ENCODE measurements around the gene C4orf46.

C4orf46 gene

DNA sequence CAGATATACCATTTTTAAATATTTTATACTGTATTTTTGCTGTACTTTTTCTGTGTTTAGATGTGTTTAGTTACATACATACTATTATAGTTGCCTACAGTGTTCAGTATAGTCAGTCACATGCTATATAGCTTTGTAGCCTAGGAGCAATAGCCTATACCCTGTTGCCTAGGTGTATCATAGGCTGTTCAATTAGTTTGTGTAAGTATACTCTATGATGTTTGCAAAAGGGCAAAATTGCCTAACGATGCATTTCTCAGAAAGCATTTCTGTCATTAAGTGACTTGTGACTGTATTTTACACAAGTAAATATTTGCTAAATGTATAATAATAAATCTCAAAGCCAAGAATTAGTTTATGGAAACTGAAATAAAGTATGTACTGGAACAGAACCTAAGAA is 9.9 kb upstream of the C4orf46 start:
- no peak overlapping the region for H3K4me3 ChIP-seq (ENCODE audit: low read depth, low read length)
- TF ChIP-seq, protein P1, sequence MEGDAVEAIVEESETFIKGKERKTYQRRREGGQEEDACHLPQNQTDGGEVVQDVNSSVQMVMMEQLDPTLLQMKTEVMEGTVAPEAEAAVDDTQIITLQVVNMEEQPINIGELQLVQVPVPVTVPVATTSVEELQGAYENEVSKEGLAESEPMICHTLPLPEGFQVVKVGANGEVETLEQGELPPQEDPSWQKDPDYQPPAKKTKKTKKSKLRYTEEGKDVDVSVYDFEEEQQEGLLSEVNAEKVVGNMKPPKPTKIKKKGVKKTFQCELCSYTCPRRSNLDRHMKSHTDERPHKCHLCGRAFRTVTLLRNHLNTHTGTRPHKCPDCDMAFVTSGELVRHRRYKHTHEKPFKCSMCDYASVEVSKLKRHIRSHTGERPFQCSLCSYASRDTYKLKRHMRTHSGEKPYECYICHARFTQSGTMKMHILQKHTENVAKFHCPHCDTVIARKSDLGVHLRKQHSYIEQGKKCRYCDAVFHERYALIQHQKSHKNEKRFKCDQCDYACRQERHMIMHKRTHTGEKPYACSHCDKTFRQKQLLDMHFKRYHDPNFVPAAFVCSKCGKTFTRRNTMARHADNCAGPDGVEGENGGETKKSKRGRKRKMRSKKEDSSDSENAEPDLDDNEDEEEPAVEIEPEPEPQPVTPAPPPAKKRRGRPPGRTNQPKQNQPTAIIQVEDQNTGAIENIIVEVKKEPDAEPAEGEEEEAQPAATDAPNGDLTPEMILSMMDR (IDR thresholded peaks at IDR 0.05; ENCODE audit: borderline replicate concordance, insufficient read depth, low read depth, low read length), result no peak

DNA sequence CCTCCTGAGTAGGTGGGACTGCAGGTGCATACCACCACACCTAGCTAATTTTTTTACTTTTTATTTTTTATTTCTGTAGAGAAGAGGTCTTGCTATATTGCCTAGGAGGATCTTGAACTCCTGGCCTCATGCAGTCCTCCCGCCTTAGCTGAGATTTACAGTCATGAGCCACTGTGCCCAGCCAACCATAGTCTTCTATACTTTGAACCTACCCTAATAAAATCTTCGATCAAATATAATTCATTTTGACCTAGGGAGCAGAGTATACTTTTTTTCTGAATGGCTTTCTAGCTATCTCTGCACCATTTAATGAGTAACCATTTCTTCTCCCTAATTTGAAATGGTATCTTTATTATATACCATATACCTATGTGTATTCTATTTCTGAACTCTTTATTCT is 7.1 kb upstream of the C4orf46 start:
- TF ChIP-seq, protein P1 (IDR thresholded peaks at IDR 0.05; ENCODE audit: borderline replicate concordance, insufficient read depth, low read depth, low read length), result no peak
- H3K4me3 ChIP-seq (ENCODE audit: low read depth, low read length), result no peak overlapping the region

DNA sequence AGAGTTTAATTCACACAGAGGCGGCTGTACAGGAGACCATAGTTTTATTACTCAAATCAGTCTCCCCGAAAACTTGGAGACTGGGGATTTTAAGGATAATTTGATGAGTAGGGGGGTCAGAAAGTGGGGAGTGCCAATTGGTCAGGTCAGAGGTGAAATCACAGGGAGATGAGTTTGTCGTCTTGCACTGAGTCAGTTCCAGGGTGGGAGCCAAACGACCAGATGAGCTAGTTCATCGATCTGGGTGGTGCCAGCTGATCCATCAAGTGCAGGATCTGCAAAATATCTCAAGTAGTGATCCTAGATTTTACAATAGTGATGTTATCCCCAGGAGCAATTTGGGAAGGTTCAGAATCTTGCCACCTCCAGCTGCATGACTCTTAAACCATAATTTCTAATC is 4.4 kb upstream of the C4orf46 start:
- TF ChIP-seq, protein P1 (IDR thresholded peaks at IDR 0.05; ENCODE audit: borderline replicate concordance, insufficient read depth, low read depth, low read length), result no peak
- no peak overlapping the region for H3K4me3 ChIP-seq (ENCODE audit: low read depth, low read length)

DNA sequence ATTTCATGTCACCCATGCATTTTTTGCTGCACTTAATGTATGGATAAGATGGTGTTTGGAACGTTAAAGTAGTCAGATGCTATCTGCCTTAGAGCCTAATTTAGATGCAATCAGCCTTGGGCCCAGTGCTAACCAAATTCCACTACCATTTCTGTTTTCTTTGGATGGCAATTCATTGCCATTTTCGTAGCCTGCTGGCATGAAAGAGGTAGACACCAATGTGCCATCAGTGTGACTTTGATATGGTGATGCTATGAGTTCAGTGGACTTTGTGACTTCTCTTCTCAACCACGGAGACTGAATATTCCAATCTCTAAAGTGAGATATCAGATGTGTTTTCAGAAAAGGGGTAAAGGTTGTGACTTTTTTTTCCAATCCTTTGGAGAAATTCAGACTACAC is 1.9 kb upstream of the C4orf46 start:
- no peak overlapping the region for H3K4me3 ChIP-seq (ENCODE audit: low read depth, low read length)
- TF ChIP-seq, protein P1 (IDR thresholded peaks at IDR 0.05; ENCODE audit: borderline replicate concordance, insufficient read depth, low read depth, low read length), result no peak

DNA sequence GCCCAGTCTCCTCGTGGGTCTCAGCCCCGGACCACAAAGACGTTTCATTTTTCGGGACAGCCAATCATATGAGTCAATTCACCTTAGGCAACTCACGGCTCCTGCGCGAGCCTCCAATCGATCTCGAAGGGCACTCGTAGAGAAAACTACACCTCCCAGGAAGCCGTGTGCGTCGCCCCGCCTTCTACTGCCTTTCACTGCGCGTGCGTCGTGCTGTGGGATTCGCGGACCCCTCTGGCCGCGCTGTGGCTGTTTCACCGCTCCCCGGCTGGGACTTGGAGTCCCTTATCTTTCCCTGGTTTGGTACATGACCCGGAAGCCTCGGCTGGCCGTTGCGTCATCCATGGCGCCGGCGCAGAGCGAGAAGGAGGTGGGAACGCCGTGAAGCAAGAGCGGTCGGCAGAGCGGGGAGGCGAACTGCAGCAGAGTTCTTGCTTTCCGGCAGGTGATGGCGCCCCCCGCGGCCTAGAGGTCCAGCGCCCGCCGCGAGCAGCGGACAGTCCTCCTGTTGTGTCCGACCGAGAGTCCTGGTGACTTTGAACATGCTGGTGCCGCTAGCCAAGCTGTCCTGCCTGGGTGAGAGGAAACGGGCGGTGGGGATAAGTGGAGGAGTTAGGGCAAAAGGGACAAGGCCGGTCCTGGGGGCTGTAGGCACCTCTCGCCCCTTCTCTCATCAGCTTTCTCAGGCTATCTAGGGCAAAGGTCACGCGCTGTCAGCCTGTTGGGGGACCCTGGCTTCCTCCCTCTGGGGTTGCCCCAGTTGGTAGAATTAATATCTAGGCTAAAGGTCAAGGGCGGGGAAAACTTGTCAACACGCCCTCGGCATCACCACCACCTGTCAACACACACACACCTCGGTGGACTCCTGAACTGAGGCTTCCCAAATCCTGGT is 474 bp upstream of the C4orf46 start, which contains the start of gene ETFDH:
TSS of gene ETFDH (plus strand) at position 382 of the 892 bp plus-strand sequence. CDS start at position 543, 161 bp downstream.
- peak within 1 kb of the TSS; percentile 78 for H3K4me3 ChIP-seq (ENCODE audit: low read depth, low read length)
- TF ChIP-seq, protein P1 (IDR thresholded peaks at IDR 0.05; ENCODE audit: borderline replicate concordance, insufficient read depth, low read depth, low read length), result peak; percentile 71

DNA sequence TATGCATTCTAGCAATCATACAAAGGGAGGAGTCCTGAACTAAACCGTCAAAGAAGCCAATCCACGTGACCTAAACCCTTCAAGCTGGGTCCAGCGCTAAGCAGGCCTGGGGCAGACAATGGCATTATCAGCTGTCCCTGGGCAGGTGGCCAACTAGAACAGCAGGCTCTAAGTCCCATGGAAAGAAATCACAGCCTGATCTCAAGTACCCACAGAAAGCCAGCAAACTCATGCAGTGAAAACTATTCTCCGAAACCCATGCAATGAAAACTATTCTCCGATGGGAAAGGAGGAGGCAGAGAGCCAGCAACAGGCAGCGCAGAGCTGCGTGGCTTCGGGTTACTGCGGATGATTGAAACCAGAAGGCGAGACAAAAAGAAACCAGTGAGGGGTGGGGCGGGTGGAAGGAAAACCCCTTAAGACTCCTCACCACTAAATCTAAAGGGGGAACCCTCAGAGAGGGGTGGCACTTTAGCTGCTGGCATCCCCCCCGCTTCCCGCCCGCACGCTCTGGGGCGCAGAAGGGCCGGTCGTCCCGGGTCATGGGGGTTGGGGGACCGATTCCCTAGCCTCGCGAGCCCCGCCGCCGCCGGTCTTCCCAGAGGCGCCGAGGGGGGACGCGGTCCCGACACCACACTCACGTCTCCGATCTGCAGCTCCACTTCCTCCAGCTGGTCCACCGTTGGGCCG is 567 bp downstream of the C4orf46 start:
- TF ChIP-seq, protein P1 (IDR thresholded peaks at IDR 0.05; ENCODE audit: borderline replicate concordance, insufficient read depth, low read depth, low read length), result no peak
- peak overlapping the region; percentile 78 for H3K4me3 ChIP-seq (ENCODE audit: low read depth, low read length)
